Measurements from ENCODE around the gene C1orf21.

- TF ChIP-seq POLR2A (IDR thresholded peaks at IDR 0.05; ENCODE audit: low read depth, low read length) = no peak
- no peak for TF ChIP-seq TAF1 (IDR thresholded peaks at IDR 0.05; ENCODE audit: borderline replicate concordance, low read depth, low read length)
- TF ChIP-seq POLR2AphosphoS5 (IDR thresholded peaks at IDR 0.05; ENCODE audit: low read depth, low read length) = no peak
Measured at GRCh38 chr1:184405801-184406142, 18.9 kb downstream of the C1orf21 start.
